Gastrocnemius medialis (tissue), 4 donors: ENCODE data around the gene PRKCA. TPM values are rescaled to one million over a fixed set of nuclear protein-coding genes. Genes with fewer than 3 reads are reported as not detected.
"Not testable (repeated sequence)": the region's sequence is repeated elsewhere in the genome, so short reads cannot be mapped to it uniquely, and the experiment has no call there.

Source experiments
- ATAC-seq, 2 donors: fragments of 150-250 bp; one replicate each; pipeline ENCODE4 v1.9.1; 2016
- DNase-seq, 2 donors: peaks; one replicate each; pipeline ENCODE4 v3.0.0-alpha.2; 2019
- H3K27ac ChIP-seq, 4 donors: fragments of 200-600 bp; sonication (generic); 1 replicate in 1 of 4; 2 replicates in 3 of 4; pipeline ENCODE4 v1.5.1; 2016 to 2018; ENCODE audit warnings: mild to moderate bottlenecking in 2 of 4, moderate library complexity in 1 of 4
- H3K27me3 ChIP-seq, 3 donors: fragments of 200-600 bp; sonication (generic) in 2 of 3; 1 replicate in 1 of 3; 2 replicates in 2 of 3; pipeline versions ENCODE4 v1.5.1 to v1.6.0; 2016 to 2019; ENCODE audit warnings: mild to moderate bottlenecking in 1 of 3, moderate library complexity in 1 of 3
- H3K36me3 ChIP-seq, 2 donors: fragments of 200-600 bp; sonication (generic) in 1 of 2; one replicate each; pipeline ENCODE4 v1.5.1; 2017 to 2018
- H3K4me1 ChIP-seq, 2 donors: fragments of 200-600 bp; sonication (generic) in 1 of 2; one replicate each; pipeline ENCODE4 v1.5.1; 2016 to 2017; ENCODE audit warnings: mild to moderate bottlenecking in 2 of 2
- H3K4me3 ChIP-seq, 4 donors: fragments of 200-600 bp; sonication (generic) in 3 of 4; 1 replicate in 1 of 4; 2 replicates in 3 of 4; pipeline ENCODE4 v1.5.1; 2016 to 2019; ENCODE audit warnings: mild to moderate bottlenecking in 2 of 4
- H3K9me3 ChIP-seq, 3 donors: fragments of 200-600 bp; sonication (generic) in 2 of 3; 1 replicate in 1 of 3; 2 replicates in 2 of 3; pipeline ENCODE4 v1.5.1; 2016 to 2019
- CTCF ChIP-seq, 5 experiments: fragments of 450-650 bp in 3 of 5; fragments of 200-600 bp in 2 of 5; sonication (generic) in 2 of 5; IDR thresholded peaks in 4 of 5; conservative IDR thresholded peaks in 1 of 5; 1 replicate in 4 of 5; 2 replicates in 1 of 5; pipeline ENCODE4 v1.5.1; 2016 to 2019; ENCODE audit warnings: antibody characterized with exemption in 5 of 5, mild to moderate bottlenecking in 3 of 5, moderate library complexity in 3 of 5
- POLR2A ChIP-seq, 2 donors: fragments of 450-650 bp; IDR thresholded peaks; one replicate each; pipeline ENCODE4 v1.6.1; 2017; ENCODE audit warnings: antibody characterized with exemption in 2 of 2, mild to moderate bottlenecking in 2 of 2, moderate library complexity in 2 of 2
- in situ Hi-C, 4 donors: fragments of 200-750 bp; cut with MboI; loops; one replicate each; pipeline versions ENCODE4 v1.15.0 to v1.8.0; 2017; ENCODE audit warnings: low sequenced_read_pairs in 4 of 4
- intact Hi-C: fragments of 100-400 bp; cut with DNase I; formaldehyde crosslinking; loops from one replicate; pipeline ENCODE4 v1.15.1; 2023; ENCODE audit warnings: low total_unique reads
- total RNA-seq, 4 donors: library from RNA; depleted of rRNA; stranded (reverse); fragments of >200 nt; gene quantifications; one replicate each; pipeline versions ENCODE4 v1.1.0 to v1.2.3, GENCODE V29; 2016

Gene PRKCA
- total RNA-seq, result 10 to 100 TPM in 2 of 4 donors, 1 to 10 TPM in 2; 7.6 to 16.8 (median 11.1) TPM

GRCh38 chr17:66301864-66302741 lies at the start of gene PRKCA:
Gene PRKCA (plus strand): TSS chr17:66302613.
- H3K36me3 ChIP-seq, result no peaks in the 10 kb centered on the region
- peak; percentile 56 to 64 for DNase-seq
- ATAC-seq, result peak; percentile 80 to 86
- intact Hi-C loops (loop anchor here (1.0 to 5.0 kb wide), 4 partner anchors 220 to 1690 kb away; no protein-coding TSS in a partner anchor), in situ Hi-C loops (loop anchor here in 1 of 4 donors (10.0 kb wide), 1 partner anchor 63 kb away; no protein-coding TSS in a partner anchor)
- H3K4me1 ChIP-seq, result peaks cover 11 to 12% of the 10 kb centered on the region in 2 donors
- peak within 1 kb of the TSS; percentile 87 to 92 (median 88) for H3K27ac ChIP-seq
- peak within 1 kb of the TSS; percentile 72 to 97 (median 86) for H3K4me3 ChIP-seq
- H3K9me3 ChIP-seq, result no peaks in the 10 kb centered on the region
- peak; percentile 85 to 86 for TF ChIP-seq POLR2A (IDR thresholded peaks at IDR 0.05)
- TF ChIP-seq CTCF (IDR thresholded peaks at IDR 0.05 in 4 of 5, conservative IDR thresholded peaks at IDR 0.05 in 1 of 5), result no peak
- no peaks in the 10 kb centered on the region for H3K27me3 ChIP-seq

GRCh38 chr17:66253458-66253857 lies 49.0 kb upstream of the PRKCA start:
- H3K27ac ChIP-seq, intact Hi-C loops, DNase-seq, H3K4me3 ChIP-seq, H3K27me3 ChIP-seq, H3K36me3 ChIP-seq, H3K9me3 ChIP-seq, ATAC-seq, H3K4me1 ChIP-seq: not testable (repeated sequence)
- in situ Hi-C loops, result loop anchor here (10.0 to 25.0 kb wide), 3 partner anchors 311 to 659 kb away; no protein-coding TSS in a partner anchor

- in situ Hi-C loops, result loop anchor here (5.0 to 25.0 kb wide), 4 partner anchors 310 to 657 kb away; no protein-coding TSS in a partner anchor
- DNase-seq (peak in 1 of 2 donors; percentile 29), ATAC-seq (peak; percentile 73 to 85)
- Histone ChIP-seq H3K4me3 (no peak overlapping the region), H3K9me3 (no peaks in the 10 kb centered on the region), H3K27me3 (no peaks in the 10 kb centered on the region), H3K36me3 (no peaks in the 10 kb centered on the region), H3K4me1 (no peaks in the 10 kb centered on the region), H3K27ac (no peak overlapping the region)
- TF ChIP-seq POLR2A (IDR thresholded peaks at IDR 0.05) (no peak), CTCF (IDR thresholded peaks at IDR 0.05 in 4 of 5, conservative IDR thresholded peaks at IDR 0.05 in 1 of 5) (peak; percentile 26 to 70 (median 64))
- intact Hi-C loops, result loop anchor here (1.0 to 5.0 kb wide), 3 partner anchors 312 to 419 kb away; no protein-coding TSS in a partner anchor
Observed at GRCh38 chr17:66255112-66255511, 47.3 kb upstream of the PRKCA start.

GRCh38 chr17:66255527-66255971 lies 46.9 kb upstream of the PRKCA start:
- TF ChIP-seq CTCF (IDR thresholded peaks at IDR 0.05 in 4 of 5, conservative IDR thresholded peaks at IDR 0.05 in 1 of 5), result no peak
- Histone ChIP-seq H3K27me3 (no peaks in the 10 kb centered on the region), H3K9me3 (no peaks in the 10 kb centered on the region), H3K4me3 (no peak overlapping the region), H3K27ac (no peak overlapping the region), H3K36me3 (no peaks in the 10 kb centered on the region), H3K4me1 (no peaks in the 10 kb centered on the region)
- DNase-seq, result no peak
- no peak for ATAC-seq
- in situ Hi-C loops, result loop anchor here (5.0 to 25.0 kb wide), 4 partner anchors 309 to 657 kb away; no protein-coding TSS in a partner anchor
- intact Hi-C loops, result loop anchor here (1.0 to 5.0 kb wide), 3 partner anchors 312 to 419 kb away; no protein-coding TSS in a partner anchor

GRCh38 chr17:66260275-66260674 lies 42.1 kb upstream of the PRKCA start:
- TF ChIP-seq POLR2A (IDR thresholded peaks at IDR 0.05) (no peak), CTCF (IDR thresholded peaks at IDR 0.05 in 4 of 5, conservative IDR thresholded peaks at IDR 0.05 in 1 of 5) (no peak)
- H3K27ac ChIP-seq, result no peak overlapping the region
- DNase-seq (no peak), ATAC-seq (no peak)
- no peaks in the 10 kb centered on the region for H3K36me3 ChIP-seq
- H3K4me1 ChIP-seq, result no peaks in the 10 kb centered on the region
- no peaks in the 10 kb centered on the region for H3K27me3 ChIP-seq
- in situ Hi-C loops (loop anchor here in 1 of 4 donors (25.0 kb wide), 1 partner anchor 652 kb away; no protein-coding TSS in a partner anchor), intact Hi-C loops (no loop called here)
- no peaks in the 10 kb centered on the region for H3K9me3 ChIP-seq
- H3K4me3 ChIP-seq, result no peak overlapping the region
